Keratinocyte (primary cell): Measurements from ENCODE around the gene CEMIP2. TPM values are rescaled to one million over a fixed set of nuclear protein-coding genes. Genes with fewer than 3 reads are reported as not detected.

Experiments
- DNase-seq: peaks from one replicate; pipeline ENCODE4 v3.0.0-alpha.2; 2011; ENCODE audit warnings: low read depth, missing footprints, low spot score
- FAIRE-seq: peaks from 2 replicates; lab custom pipeline; 2011; peaks lifted over from hg19 to GRCh38; lab: Jason Lieb, UNC
- H2AFZ ChIP-seq: 2 replicates; pipeline ENCODE4 v1.6.0; 2012; ENCODE audit warnings: low read length, control low read depth, inconsistent platforms; ENCODE audit not compliant: control insufficient read depth
- H3K27ac ChIP-seq: 2 replicates; pipeline ENCODE4 v1.5.1; 2011; ENCODE audit warnings: low read length; ENCODE audit not compliant: control insufficient read depth, insufficient read depth
- H3K27me3 ChIP-seq: 3 replicates; pipeline ENCODE4 v1.6.0; 2011; ENCODE audit warnings: low read length; ENCODE audit not compliant: control insufficient read depth, insufficient read depth; ENCODE audit errors: extremely low read depth
- H3K36me3 ChIP-seq, 2 experiments: 2 replicates in 1 of 2; 3 replicates in 1 of 2; pipeline ENCODE4 v1.5.1; 2011; ENCODE audit warnings: low read length in 2 of 2, mild to moderate bottlenecking in 1 of 2; ENCODE audit not compliant: control insufficient read depth in 2 of 2, insufficient read depth in 2 of 2; ENCODE audit errors: extremely low read depth in 1 of 2
- H3K4me1 ChIP-seq: 3 replicates; pipeline ENCODE4 v1.5.1; 2011; ENCODE audit warnings: low read length; ENCODE audit not compliant: control insufficient read depth, insufficient read depth; ENCODE audit errors: extremely low read depth
- H3K4me2 ChIP-seq: 3 replicates; pipeline ENCODE4 v1.6.0; 2011; ENCODE audit warnings: low read depth, low read length; ENCODE audit not compliant: control insufficient read depth, insufficient read depth; ENCODE audit errors: extremely low read depth
- H3K4me3 ChIP-seq, 3 experiments: fragments of 200-600 bp in 1 of 3; sonication (generic) in 1 of 3; 2 replicates in 2 of 3; 3 replicates in 1 of 3; pipeline ENCODE4 v1.5.1; 2011 to 2016; ENCODE audit warnings: low read length in 3 of 3, mild to moderate bottlenecking in 3 of 3, control low read depth in 2 of 3, inconsistent platforms in 1 of 3, low read depth in 1 of 3, mixed read lengths in 1 of 3, mixed run types in 1 of 3, moderate library complexity in 1 of 3; ENCODE audit not compliant: control insufficient read depth in 2 of 3, insufficient read depth in 2 of 3; ENCODE audit errors: extremely low read depth in 1 of 3
- H3K79me2 ChIP-seq: 2 replicates; pipeline ENCODE4 v1.6.0; 2012; ENCODE audit warnings: low read length; ENCODE audit not compliant: control insufficient read depth, insufficient read depth
- H3K9ac ChIP-seq: 3 replicates; pipeline ENCODE4 v1.6.0; 2011; ENCODE audit warnings: low read length; ENCODE audit not compliant: control insufficient read depth, insufficient read depth; ENCODE audit errors: extremely low read depth
- H3K9me1 ChIP-seq: 3 replicates; pipeline ENCODE4 v1.6.0; 2011; ENCODE audit warnings: low read length; ENCODE audit not compliant: control insufficient read depth, insufficient read depth; ENCODE audit errors: extremely low read depth
- H3K9me3 ChIP-seq: 2 replicates; pipeline ENCODE4 v1.5.1; 2012; ENCODE audit warnings: low read depth, low read length; ENCODE audit not compliant: control insufficient read depth
- H4K20me1 ChIP-seq: 3 replicates; pipeline ENCODE4 v1.6.0; 2011; ENCODE audit warnings: low read length; ENCODE audit not compliant: control insufficient read depth, insufficient read depth; ENCODE audit errors: extremely low read depth
- CTCF ChIP-seq, 3 experiments: IDR thresholded peaks in 1 of 3; conservative IDR thresholded peaks in 1 of 3; optimal IDR thresholded peaks in 1 of 3; 2 replicates in 2 of 3; 3 replicates in 1 of 3; pipeline versions ENCODE3 to v1.5.1; 2011; ENCODE audit warnings: low read length in 3 of 3, mild to moderate bottlenecking in 3 of 3, moderate library complexity in 2 of 3, control low read depth in 1 of 3, inconsistent platforms in 1 of 3; ENCODE audit not compliant: insufficient read depth in 2 of 3; ENCODE audit errors: extremely low read depth in 1 of 3
- EZH2 ChIP-seq: IDR thresholded peaks from one replicate; pipeline ENCODE4 v1.6.1; 2012; ENCODE audit warnings: inconsistent platforms, mild to moderate bottlenecking, low read length, moderate library complexity
- dilution Hi-C: fragments of 300-500 bp; cut with MboI; formaldehyde crosslinking; loops from one replicate; pipeline ENCODE4 v1.7.0; 2020; ENCODE audit warnings: low sequenced_read_pairs; ENCODE audit not compliant: extremely low pct_ligation_motif_present
- polyA plus RNA-seq, 5 experiments: library from polyadenylated mRNA; depleted of rRNA in 3 of 5; stranded (reverse) in 3 of 5; stranded (forward) in 1 of 5; unstranded in 1 of 5; fragments of >200 nt; gene quantifications; 1 replicate in 1 of 5; 2 replicates in 3 of 5; 3 replicates in 1 of 5; pipeline versions ENCODE4 v1.2.1 to v1.2.3, GENCODE V29; 2011 to 2012; ENCODE audit warnings: missing spikeins in 2 of 5, low read depth in 1 of 5, low replicate concordance in 1 of 5

CEMIP2 gene
- polyA plus RNA-seq, 1 donor (not counting 4 experiments of a cell fraction or from before 2014, with no cell fraction given), result 47.7 TPM

- FAIRE-seq, result no peak
- TF ChIP-seq EZH2, result no peak
- no peak for TF ChIP-seq CTCF (optimal IDR thresholded peaks at IDR 0.05 in 1 of 3, IDR thresholded peaks at IDR 0.05 in 1 of 3, conservative IDR thresholded peaks at IDR 0.05 in 1 of 3; ENCODE audit: extremely low read depth in 1 of 3, insufficient read depth in 2 of 3, low read length in 3 of 3)
- no peak overlapping the region for H3K4me2 ChIP-seq
- no peak for DNase-seq
- peaks cover 11% of the 10 kb centered on the region for H3K4me1 ChIP-seq
- H3K9me1 ChIP-seq, result no peaks in the 10 kb centered on the region
- H2AFZ ChIP-seq, result no peak overlapping the region
- no peaks in the 10 kb centered on the region for H3K9me3 ChIP-seq
- H4K20me1 ChIP-seq, result no peaks in the 10 kb centered on the region
- H3K4me3 ChIP-seq, result no peak overlapping the region
- no peaks in the 10 kb centered on the region for H3K27me3 ChIP-seq
- H3K27ac ChIP-seq, result no peak overlapping the region
- dilution Hi-C loops, result no loop called here
- no peak overlapping the region for H3K9ac ChIP-seq
- no peaks in the 10 kb centered on the region for H3K79me2 ChIP-seq
- H3K36me3 ChIP-seq, result no peaks in the 10 kb centered on the region
Observed at GRCh38 chr9:71675105-71675856, 93.0 kb downstream of the CEMIP2 start.

- no peaks in the 10 kb centered on the region for H3K9me3 ChIP-seq
- H3K4me1 ChIP-seq, result peaks cover 5% of the 10 kb centered on the region
- DNase-seq (no peak), FAIRE-seq (no peak)
- H2AFZ ChIP-seq, result no peak overlapping the region
- H3K27me3 ChIP-seq, result no peaks in the 10 kb centered on the region
- H3K9ac ChIP-seq, result no peak overlapping the region
- H4K20me1 ChIP-seq, result no peaks in the 10 kb centered on the region
- H3K4me3 ChIP-seq, result no peak overlapping the region
- H3K4me2 ChIP-seq, result no peak overlapping the region
- H3K27ac ChIP-seq, result no peak overlapping the region
- dilution Hi-C loops, result no loop called here
- TF ChIP-seq CTCF (optimal IDR thresholded peaks at IDR 0.05 in 1 of 3, IDR thresholded peaks at IDR 0.05 in 1 of 3, conservative IDR thresholded peaks at IDR 0.05 in 1 of 3; ENCODE audit: extremely low read depth in 1 of 3, insufficient read depth in 2 of 3, low read length in 3 of 3), result no peak
- no peak for TF ChIP-seq EZH2
- no peaks in the 10 kb centered on the region for H3K9me1 ChIP-seq
- H3K36me3 ChIP-seq, result no peaks in the 10 kb centered on the region
- no peaks in the 10 kb centered on the region for H3K79me2 ChIP-seq
Observed at GRCh38 chr9:71672573-71672972, 95.7 kb downstream of the CEMIP2 start.
